GM04503 (cell line): ENCODE data around the gene SLC38A11.
"Not testable (repeated sequence)": the region's sequence is repeated elsewhere in the genome, so short reads cannot be mapped to it uniquely, and the experiment has no call there.

Experiments
- DNase-seq: peaks from one replicate; pipeline ENCODE4 v3.0.0-alpha.2; 2012; ENCODE audit warnings: low read depth

Gene SLC38A11, protein sequence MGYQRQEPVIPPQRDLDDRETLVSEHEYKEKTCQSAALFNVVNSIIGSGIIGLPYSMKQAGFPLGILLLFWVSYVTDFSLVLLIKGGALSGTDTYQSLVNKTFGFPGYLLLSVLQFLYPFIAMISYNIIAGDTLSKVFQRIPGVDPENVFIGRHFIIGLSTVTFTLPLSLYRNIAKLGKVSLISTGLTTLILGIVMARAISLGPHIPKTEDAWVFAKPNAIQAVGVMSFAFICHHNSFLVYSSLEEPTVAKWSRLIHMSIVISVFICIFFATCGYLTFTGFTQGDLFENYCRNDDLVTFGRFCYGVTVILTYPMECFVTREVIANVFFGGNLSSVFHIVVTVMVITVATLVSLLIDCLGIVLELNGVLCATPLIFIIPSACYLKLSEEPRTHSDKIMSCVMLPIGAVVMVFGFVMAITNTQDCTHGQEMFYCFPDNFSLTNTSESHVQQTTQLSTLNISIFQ

DNA sequence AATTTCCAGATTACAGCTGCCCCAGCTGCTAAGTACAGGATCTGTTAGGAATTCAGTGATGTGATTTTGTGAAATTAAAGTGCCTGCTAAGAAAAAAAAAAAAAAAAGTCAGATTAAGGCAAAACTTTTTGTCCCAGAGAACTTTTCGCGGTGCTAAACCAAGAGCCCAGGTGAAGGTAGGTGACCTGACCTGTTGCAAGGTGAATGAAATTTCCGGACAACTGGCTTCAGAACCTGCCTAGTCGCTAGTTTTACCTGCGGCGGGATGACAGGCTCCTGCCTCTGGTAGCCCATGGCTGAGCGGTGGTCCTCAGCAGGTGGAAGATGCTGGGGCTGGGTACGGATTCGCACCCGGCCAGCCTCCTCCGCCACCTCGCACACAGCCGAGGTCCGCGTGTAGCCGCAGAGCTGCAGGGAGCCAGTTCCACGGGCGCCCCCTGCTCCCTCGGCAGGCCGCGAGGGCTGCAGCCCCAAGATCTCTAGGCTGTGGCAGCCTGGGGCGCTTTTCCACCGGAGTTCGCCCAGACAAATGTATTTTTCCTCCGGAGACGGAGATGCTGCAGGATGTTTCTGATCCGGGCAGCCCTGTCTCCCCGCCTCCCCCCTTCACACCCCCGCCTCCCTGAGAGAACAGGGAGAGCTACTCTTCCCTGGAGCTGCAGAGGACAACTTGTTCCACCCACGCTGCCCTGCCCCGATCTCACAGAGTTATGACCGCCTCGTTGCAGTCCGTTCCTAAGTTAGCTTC, at the start of gene SLC38A11:
TSS of gene SLC38A11 (minus strand) at position 572 of the 748 bp plus-strand sequence. CDS start at position 294, 278 bp downstream.
- DNase-seq = no peak

DNA sequence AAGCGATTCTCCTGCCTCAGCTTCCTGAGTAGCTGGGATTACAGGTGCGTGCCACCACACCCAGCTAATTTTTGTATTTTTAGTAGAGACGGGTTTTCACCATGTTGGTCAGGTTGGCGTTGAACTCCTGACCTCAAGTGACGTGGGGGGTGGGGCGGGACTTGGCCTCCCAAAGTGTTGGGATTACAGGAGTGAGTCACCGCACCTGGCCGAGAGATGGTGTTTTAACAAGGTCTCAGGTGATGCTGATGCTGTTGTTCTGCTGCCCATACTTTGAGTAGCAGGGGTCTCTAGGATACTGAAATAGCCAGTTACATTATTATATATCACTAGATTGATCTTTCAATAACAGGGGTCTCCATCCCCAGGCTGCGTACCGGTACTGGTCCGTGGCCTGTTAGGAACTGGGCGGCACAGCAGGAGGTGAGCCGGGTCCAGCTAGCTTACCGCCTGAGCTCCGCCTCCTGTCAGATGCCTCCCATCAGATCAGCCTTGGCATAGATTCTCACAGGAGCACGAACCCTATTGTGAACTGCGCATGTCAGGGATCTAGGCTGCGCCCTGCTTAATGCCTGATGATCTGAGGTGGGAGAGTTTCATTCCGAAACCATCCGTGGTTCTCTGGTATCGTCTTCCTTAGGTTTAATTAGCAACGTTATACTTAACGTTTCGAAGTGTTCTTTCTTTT, 48.3 kb upstream of the SLC38A11 start:
- DNase-seq = no peak

DNA sequence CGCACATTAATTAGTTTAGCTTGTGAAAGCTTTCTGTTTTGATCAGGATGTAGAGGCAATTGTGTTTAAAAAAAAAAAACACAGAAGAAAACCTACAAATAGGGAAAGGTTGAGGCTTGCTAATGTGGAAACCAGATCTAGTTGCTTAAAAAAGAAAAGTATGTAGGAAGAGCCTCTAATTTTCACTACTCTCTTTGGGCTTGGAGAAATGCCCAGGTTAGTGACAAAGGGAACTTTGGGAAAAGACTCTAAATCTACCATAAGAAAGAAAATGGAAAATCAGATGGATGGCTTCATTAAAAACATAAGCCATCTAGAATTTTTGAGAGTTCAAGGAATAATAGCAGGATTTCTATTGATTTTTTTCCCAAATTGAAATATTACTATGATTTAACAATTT, 47.3 kb upstream of the SLC38A11 start:
- DNase-seq = no peak

DNA sequence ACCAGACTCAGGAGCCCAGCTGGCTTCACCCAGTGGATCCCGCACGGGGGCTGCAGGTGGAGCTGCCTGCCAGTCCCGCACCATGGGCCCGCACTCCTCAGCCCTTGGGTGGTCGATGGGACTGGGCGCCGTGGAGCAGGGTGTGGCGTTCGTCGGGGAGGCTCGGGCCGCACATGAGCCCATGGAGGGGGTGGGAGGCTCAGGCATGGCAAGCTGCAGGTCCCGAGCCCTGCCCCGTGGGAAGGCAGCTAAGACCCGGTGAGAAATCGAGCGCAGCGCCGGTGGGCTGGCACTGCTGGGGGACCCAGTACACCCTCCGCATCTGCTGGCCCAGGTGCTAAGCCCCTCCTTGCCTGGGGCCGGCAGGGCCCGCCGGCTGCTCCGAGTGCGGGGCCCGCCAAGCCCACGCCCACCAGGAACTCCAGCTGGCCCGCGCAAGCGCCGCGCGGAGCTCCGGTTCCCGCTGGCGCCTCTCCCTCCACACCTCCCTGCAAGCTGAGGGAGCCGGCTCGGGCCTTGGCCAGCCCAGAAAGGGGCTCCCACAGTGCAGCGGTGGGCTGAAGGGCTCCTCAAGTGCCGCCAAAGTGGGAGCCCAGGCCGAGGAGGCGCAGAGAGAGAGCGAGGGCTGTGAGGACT, 39.5 kb upstream of the SLC38A11 start:
- DNase-seq = not testable (repeated sequence)

DNA sequence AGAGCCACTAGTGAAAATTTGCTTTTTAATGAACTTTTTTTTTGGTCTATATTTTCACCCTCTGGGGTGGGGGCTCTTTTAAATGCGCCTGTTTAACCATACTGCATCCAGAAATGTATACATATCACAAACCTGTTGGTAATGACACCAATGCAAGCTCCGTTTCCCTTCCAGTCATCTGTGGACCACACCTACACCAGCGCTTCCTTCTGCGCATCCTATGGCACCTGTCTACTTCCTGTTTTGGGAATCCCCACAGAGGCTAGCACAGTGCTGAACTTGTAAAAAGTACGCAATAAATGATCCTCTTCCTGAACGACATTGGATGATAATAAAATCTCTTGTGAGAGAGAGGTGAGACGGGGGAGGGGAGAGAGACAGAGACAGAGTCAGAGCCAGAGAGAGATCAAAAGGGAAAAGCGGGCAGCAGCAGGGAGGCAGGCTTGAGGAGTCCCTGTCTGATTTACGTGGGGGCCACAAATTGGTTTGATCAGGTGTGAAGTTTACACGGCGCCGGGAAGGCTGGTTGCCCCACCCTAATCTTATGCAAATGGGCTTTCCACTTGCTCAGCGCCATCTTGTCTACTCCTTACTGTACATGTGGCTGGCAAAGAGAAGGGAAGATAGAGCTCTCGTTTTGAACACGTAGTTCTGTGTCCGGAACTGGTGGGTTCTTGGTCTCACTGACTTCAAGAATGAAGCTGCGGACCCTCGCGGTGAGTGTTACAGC, 38.1 kb upstream of the SLC38A11 start:
- no peak for DNase-seq

DNA sequence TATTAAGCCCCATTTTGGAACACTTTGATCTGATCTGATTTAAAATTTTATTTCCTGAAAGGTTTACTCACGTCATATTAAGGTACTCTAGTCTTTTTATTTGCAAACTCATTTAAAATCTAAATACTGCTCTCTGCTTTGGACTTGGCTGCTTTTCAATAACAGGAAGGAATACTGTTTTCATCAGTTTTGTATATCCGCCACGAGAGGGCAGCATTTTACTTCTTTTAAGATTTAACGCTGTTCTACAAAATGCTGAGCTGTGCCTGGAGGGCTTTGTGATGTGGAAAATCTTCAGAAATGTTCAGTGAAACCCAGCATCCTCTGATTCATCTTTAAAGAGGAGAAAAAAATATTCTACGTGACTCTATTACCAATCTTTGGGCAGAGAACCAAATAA, 37.5 kb upstream of the SLC38A11 start:
- DNase-seq = peak; percentile 28

DNA sequence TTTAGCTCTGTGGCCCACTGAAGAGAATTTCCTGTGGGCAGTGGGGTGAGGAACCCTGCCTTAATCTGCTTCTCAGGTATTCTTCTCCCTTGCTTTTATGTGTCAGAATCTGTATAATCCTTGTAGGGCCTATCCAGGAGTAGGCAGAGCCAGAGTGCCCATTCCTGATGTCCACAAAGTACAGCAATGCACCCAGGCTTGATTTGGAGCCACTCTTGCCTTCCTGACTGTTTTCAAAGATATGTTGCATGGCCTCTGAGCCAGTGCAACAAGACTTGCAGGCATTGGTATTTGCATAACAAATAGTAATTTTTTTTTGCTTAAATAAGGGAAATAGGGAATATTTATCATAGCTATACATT, 36.7 kb upstream of the SLC38A11 start:
- not testable (repeated sequence) for DNase-seq

DNA sequence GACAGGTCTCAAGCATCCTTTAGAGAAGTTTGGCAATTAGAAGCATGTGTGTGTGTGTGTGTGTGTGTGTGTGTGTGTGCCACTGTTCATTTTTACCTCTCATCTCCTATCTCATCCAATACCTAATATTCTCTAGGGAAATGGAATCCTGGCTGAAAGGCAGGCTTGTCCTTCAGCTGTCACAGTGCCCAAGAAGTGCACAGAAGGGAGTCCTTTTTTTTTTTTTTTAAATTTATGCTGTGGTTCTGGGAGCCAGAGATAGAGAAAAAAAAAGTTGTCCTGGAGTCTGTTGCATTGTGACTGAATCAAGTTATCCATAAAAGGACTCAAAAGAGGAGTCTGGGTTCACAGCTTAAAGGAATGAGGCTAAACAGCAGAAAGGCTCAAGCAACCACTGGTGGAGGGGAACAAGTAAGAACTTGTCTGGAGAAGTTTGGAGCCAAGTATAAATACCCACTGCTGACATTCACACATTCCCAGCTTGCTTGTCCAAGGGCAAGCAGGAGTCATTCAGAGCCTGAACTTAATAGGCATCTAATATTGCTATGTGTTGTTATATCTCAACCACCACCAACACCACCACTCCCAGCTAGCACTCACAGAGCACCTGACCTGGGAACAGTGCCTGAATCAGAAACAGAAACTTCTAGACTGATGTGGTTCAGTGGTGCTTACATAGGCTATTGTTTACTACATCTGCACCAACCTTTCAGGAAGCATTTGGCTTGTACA, 36.2 kb upstream of the SLC38A11 start:
- DNase-seq = not testable (repeated sequence)

DNA sequence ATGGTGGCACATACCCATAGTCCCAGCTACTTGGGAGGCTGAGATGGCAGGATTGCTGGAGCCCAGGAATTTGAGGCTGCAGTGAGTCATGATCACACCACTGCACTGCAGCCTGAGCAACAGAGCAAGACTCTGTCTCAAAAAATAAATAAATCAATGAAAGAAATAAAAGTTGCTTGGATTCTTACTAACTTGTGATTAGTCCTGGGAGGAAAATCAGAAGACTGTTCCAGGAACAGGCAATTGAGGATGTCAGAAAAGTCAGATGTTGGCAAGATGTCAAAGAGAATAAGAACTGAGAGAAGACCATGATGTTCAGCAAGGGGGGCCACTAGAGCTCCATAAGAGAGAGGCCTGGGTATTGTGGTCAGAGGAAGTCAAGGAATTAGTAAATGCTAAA, 35.6 kb upstream of the SLC38A11 start:
- peak; percentile 39 for DNase-seq

DNA sequence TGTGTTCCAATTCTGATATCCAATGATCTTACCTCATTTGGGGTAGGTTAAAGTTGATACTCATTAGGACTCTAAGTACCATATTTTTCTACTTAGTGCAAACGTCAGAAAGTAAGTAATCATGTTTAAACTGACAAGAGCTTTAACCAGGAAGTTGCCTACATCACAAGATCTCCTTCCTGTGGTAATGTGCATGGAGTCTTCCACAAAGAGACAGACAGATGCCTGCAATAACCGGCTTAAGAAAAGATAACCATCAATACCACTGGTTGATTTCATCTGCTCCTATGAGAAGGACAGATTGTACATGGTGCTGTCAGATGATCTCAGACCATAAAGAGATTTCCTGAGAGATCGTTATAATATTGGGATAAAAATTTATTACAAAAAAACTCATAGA, 33.5 kb upstream of the SLC38A11 start:
- DNase-seq = not testable (repeated sequence)

DNA sequence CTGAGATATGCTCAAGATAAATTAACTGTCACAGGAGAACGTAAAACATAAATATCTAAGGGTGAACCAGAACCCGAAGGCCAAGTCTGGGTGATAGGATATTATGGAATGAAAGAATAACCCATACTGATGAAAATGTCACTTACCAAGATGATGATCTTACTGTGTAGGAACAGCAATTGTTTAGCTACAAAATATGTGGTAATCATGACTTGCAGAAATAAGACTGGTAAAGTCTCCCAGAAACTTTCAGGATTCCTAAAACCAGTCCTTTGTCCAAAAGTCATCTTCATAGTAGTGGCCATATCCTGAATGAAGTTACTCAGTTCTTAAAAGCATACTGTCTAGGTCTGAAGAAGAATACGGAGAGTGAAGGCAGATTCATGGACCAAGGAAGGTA, 30.7 kb upstream of the SLC38A11 start:
- DNase-seq = not testable (repeated sequence)

DNA sequence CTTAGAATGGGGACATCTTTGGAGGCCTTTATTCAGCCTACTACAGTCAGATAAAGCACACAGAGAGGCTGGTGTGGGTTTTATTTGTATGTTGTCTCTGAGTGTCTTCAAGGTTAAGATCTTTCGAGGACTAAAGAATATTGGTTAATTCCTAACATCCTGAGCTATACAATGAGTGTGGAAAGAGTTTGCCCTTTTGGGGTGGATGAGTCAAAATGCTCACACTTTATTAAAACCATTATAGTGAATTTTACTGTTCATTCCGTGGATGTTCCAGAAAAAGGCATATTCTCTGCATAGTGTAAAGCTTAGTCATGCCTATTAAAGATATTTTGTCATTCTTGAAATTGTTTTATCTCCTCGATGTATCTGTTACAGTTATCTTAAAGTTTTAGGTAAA, 29.1 kb upstream of the SLC38A11 start:
- no peak for DNase-seq

DNA sequence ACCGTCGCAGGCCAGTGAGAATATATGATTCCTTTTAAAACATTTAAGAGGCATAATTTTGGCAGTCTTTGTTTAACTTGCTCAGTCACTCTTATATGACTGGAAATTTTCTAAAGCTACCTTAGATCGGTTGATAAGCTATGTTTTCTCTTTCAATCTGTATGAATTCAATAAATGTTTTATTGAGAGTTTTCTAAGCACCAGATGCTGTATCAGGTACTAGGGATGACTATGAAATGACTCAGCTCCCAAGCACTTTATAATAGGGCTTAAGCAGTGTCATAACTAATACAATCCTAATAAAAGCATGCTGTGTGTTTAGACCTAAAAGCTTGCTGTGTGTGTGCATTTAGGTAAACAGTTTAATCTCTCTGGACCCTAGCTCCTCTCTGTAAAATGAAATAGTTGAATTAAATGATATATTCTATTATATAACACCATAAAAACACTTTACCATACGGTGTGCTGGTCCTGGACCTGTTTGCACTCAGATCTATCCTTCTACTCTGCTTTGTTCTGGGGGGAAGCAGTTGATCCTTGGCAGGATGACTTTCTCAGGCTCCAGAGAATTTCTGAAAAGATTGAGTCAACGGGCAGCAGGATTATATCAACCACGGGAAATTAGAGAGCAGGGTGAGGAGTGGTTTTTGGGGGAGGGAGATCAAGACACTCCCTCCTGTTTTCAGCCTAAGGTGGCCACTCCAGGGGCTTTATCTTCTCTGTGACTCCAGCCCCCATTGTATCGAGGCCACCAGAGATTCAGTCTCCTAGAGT, 26.1 kb upstream of the SLC38A11 start:
- no peak for DNase-seq

DNA sequence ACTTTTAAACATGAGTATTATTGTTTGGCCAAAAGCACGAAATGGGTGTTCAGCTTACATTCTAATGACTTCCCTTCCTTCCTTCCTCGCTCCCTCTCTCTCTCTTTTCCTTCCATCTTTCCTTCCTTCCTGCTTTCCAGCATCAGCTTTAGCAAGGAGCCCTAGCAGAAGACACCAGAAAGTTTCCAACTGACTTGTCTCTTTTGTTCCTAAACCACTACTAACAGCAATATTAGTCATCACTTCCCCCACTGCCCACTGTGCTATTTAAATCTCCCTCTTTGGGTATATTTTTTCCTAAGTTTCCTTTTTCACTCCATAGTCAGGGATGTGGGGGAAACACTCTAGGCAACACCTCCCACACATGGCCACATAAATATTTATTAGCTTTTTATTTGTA, 25.4 kb upstream of the SLC38A11 start:
- not testable (repeated sequence) for DNase-seq

DNA sequence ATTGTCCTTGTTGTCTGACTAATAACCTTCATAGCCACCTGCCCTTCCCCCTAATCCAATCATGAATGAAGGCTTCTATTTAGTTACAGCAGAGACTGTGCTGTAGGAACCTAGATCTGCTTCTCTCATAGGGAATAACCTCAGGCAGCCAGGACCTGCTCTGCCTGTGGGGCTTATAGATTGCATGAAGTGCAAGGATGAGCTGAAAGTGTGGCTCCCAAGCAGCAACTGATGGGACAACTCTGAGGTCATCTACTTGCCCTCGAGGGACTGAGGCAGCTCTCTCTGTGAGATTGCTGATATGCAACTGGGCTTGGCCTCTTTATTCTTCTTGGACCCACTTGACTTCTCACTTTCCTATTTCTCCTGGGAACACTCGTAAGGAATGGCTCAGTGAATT, 23.8 kb upstream of the SLC38A11 start:
- DNase-seq = no peak

DNA sequence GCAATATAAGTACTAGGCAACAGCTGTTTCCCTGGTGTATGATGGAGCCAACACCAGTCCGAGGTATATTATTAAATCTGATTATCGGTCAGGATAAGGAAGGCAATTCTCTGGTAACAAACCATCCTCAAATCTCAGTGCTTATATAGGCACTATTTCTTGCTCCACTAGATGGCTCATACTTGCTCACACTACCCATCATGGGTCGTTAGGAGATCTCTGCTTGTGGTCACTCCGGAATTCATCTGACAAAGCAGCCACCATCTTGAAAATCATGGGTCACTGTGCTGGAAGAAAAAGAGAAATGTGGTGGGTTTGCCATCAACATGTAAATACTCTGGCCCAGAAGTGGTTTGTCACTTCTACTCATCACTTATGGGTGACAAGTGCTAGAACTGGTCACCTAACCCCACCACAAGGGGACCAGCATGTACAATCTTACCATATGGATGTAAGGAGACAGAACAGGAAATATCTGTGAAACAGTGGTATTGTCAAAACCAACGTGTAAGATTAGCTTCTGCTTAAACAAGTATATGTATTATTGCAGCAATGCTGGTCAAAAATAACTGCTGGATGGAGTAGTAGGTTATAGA, 21.6 kb upstream of the SLC38A11 start:
- DNase-seq = not testable (repeated sequence)

DNA sequence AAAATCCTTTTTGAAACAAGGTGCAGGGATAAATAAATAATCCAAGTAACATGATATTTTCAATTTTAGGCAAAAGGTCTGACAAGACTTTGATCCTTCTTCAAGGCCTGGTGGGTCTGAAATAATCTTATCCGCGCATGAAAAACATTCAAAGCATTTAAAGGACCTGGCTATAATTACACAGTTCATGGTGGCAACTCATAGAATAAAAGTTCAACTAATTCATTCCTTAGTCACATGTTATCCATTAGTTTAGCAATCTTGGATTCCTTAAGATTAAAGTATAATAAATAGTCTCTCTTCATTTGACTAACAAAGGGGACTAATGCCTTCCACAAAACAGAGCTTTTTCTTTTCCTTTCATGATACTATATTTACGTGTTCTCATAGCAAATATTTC, 21.0 kb upstream of the SLC38A11 start:
- DNase-seq = no peak

DNA sequence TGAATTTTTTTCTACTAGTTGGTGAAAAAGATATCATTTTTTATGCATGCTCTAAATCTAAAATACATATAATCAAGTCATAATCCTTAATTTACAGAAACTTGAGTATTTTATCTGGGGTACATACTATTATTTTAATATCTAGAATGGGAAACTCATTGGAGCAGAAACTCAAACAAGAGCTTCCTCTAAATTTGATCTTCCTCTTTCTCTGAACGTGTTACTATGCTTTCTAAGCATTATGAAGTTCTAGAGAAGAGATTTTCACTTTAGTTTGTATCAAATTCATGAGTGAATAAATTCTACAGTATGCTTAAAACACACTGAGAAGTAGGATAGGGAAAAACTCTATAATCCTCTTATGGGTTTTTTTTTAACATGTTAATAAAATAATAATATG, 20.6 kb upstream of the SLC38A11 start:
- no peak for DNase-seq

DNA sequence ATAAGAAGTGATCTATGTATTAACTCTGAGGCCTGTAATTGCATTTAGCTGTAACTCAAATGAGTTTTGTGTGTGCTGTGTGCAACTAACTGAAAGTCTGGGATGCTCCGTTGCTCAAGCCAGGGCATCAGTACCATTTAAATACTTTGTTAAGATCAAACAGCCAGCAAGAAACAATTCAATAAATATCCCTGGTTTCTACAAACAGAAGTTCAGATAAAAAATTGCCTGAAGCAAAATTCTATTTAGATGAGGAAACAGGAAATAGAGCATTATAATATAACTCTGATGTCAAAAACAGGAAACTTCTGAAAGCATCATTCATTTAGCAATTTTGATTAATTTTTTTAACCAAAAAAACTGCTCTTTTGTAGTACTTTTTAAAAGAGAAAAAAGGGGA, 18.9 kb upstream of the SLC38A11 start:
- DNase-seq = no peak

DNA sequence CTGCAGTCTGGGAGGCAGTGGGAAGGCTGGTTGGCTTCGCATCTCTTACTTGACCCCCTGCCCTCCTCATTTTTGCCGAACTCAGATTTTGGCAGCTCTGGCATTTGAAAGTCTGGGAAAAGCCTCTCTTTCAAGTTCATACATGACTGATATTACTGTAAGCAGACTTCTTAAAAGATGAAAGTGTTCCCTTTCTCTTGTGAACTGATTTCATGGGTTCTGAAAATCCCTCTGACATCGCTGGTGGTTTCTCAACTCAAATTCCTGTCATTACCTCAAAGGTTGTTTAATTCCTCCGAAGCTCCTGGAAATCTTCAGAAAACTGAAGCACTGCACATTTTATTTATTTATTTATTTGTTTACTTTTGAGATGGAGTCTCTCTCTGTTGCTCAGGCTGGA, 16.9 kb upstream of the SLC38A11 start:
- DNase-seq = no peak
